ENCODE measurements around the gene ACOT4.
"Not testable (repeated sequence)": the region's sequence is repeated elsewhere in the genome, so short reads cannot be mapped to it uniquely, and the experiment has no call there.

ACOT4 gene, protein sequence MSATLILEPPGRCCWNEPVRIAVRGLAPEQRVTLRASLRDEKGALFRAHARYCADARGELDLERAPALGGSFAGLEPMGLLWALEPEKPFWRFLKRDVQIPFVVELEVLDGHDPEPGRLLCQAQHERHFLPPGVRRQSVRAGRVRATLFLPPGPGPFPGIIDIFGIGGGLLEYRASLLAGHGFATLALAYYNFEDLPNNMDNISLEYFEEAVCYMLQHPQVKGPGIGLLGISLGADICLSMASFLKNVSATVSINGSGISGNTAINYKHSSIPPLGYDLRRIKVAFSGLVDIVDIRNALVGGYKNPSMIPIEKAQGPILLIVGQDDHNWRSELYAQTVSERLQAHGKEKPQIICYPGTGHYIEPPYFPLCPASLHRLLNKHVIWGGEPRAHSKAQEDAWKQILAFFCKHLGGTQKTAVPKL

DNA sequence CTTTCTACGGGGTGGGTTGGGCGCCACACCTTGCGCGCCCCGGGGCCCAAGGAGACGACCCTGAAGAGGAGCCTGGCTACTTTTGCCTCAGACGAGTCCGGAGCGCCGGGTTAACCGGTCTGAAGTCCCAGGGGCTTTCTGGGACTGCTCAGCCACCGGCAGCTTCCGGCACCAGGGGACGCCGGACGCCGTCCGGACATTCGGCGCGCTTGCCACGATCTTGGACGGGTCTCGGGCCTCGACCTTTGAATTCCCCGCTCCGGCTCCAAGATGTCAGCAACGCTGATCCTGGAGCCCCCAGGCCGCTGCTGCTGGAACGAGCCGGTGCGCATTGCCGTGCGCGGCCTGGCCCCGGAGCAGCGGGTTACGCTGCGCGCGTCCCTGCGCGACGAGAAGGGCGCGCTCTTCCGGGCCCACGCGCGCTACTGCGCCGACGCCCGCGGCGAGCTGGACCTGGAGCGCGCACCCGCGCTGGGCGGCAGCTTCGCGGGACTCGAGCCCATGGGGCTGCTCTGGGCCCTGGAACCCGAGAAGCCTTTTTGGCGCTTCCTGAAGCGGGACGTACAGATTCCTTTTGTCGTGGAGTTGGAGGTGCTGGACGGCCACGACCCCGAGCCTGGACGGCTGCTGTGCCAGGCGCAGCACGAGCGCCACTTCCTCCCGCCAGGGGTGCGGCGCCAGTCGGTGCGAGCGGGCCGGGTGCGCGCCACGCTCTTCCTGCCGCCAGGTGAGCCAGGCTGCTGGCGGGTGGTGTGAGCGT, at the start of gene ACOT4:
ACOT4 (plus strand) TSS at position 184 of the 760 bp plus-strand sequence; CDS start at position 271, 87 bp downstream.
- DNase-seq (ENCODE audit: low read depth) = no peak

DNA sequence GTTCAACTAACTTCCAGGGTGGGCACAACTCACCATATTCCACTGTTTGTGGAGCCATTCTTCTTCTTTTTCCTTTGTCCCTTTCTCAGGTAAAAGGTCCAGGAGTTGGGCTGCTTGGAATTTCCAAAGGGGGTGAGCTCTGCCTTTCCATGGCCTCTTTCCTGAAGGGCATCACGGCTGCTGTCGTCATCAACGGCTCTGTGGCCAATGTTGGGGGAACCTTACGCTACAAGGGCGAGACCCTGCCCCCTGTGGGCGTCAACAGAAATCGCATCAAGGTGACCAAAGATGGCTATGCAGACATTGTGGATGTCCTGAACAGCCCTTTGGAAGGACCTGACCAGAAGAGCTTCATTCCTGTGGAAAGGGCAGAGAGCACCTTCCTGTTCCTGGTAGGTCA, 48.7 kb upstream of the ACOT4 start:
- DNase-seq (ENCODE audit: low read depth) = not testable (repeated sequence)

GRCh38 chr14:73545353-73545752, 46.3 kb upstream of the ACOT4 start:
- DNase-seq (ENCODE audit: low read depth) = not testable (repeated sequence)

DNA sequence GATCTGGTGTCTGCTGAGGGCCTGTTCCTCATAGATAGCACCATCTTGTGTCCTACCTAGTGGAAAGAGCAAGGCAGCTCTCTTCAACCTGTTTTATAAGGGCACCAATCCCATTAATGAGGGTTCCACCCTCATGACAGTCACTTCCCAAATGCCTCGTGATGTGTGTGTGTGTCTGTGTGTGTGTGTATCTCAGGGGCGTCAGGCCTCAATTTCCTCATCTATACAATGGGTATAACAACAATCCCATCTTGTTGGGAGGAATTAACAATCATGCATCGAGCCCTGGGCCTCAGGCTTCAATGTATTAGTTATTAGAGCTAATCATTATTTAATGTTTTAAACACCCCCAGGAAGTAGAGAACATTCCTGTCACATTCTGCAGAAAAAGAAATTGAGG, 42.6 kb upstream of the ACOT4 start:
- not testable (repeated sequence) for DNase-seq (ENCODE audit: low read depth)

DNA sequence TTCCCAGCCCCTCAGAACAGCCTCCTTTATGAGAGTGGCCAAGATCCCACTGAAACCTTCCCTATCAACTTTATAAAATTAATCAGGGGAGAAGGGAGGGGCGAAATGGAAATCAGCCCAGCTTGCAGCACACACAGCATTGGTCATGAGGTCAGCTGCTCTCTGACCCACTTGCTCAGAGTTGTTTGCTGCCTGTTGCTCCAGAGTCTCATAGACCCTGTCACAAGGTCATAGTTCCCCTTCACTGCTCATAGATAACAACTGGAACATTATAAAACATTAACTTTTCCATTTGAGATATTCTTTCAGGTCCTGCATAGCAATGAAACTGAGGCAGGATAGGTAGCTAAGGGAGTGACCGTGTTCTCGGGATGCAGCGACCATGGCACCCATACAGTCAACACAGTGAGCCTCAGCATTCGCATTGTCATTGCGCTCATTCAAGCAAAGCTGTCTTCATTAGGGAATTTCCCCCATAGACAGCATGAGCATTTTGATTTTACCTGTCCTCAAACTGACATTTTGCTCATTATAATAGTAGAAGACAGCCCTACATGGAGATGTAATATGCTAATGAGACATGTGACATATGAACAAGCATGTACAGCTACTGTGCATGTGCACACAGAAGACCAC, 41.7 kb upstream of the ACOT4 start:
- DNase-seq (ENCODE audit: low read depth) = not testable (repeated sequence)

DNA sequence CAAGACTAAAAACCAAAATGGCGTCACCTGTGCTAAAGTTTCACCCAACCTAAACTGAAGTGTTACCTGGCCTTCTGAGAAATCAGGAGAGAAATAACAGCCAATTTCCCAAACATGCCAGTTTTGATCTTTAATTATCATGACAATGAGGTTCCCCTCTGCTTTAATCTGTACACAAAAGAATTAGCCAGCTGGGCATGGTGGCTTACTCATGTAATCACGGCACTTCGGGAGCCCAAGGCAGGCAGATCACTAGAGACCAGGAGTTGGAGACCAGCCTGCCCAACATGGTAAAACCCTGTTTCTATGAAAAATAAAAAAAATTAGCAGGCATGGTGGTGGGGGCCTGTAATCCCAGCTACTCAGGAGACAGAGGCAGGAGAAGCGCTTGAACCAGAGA, 37.8 kb upstream of the ACOT4 start:
- no peak for DNase-seq (ENCODE audit: low read depth)

GRCh38 chr14:73557201-73557600, 34.5 kb upstream of the ACOT4 start:
- not testable (repeated sequence) for DNase-seq (ENCODE audit: low read depth)

DNA sequence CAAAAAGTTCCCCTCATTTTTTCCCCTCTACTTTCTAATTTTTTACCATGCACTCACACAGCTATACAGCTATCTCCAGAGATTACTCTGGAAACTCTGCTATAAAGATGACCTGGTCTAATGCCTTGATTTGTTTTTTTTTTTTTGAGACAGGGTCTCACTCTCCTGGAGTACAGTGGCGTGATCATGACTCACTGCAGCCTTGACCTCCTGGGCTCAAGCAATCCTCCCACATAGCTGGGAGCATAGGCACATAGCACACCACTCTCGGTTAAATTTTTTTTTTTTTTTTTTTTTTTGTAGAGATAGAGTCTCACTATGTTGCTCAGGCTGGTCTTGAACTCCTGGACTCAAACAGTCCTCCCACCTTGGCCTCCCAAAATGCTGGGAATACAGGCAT, 33.4 kb upstream of the ACOT4 start:
- not testable (repeated sequence) for DNase-seq (ENCODE audit: low read depth)

GRCh38 chr14:73562256-73562655, 29.4 kb upstream of the ACOT4 start:
- not testable (repeated sequence) for DNase-seq (ENCODE audit: low read depth)

GRCh38 chr14:73562696-73563095, 29.0 kb upstream of the ACOT4 start:
- not testable (repeated sequence) for DNase-seq (ENCODE audit: low read depth)

- DNase-seq (ENCODE audit: low read depth) = not testable (repeated sequence)
These were observed 25.2 kb upstream of the ACOT4 start for GRCh38 chr14:73566431-73566830.

GRCh38 chr14:73566935-73567334, 24.7 kb upstream of the ACOT4 start:
- DNase-seq (ENCODE audit: low read depth) = not testable (repeated sequence)

DNA sequence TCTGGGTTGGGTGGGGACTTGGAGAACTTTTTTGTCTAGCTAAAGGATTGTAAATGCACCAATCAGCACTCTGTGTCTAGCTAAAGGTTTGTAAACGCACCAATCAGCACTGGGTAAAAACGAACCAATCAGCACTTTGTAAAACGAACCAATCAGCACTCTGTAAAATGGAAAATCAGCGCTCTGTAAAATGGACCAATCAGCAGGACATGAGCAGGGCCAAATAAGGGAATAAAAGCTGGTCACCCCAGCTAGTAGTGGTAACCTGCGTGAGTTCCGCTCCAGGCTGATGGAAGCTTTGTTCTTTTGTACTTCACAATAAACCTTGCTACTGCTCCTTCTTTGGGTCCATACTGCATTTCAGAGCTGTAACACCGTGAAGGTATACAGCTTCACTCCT, 24.3 kb upstream of the ACOT4 start:
- DNase-seq (ENCODE audit: low read depth) = no peak

- DNase-seq (ENCODE audit: low read depth) = no peak
These were observed 23.5 kb upstream of the ACOT4 start for GRCh38 chr14:73567951-73568885.

DNA sequence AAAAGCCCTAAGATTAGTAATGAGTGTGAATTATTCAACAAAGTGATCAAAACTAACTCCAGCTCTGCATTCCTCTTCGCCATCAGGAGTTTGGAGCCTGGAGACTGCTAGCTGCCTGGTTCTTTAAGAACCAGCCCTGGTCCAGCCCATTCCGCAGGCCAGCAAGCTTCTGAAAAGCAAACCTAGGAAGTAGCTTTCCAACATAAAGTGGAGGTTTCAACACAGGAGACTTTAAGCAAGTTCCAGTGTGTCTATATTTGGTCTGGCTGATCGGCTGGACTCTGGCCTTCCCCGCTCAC, 22.8 kb upstream of the ACOT4 start:
- DNase-seq (ENCODE audit: low read depth) = not testable (repeated sequence)

- DNase-seq (ENCODE audit: low read depth) = peak; percentile 78
These were observed 22.3 kb upstream of the ACOT4 start, which contains the start of gene ACOT2 for GRCh38 chr14:73569185-73569958. Gene ACOT2, plus strand, starts transcription at chr14:73569213. Its CDS starts 28 bp downstream, at chr14:73569241.

DNA sequence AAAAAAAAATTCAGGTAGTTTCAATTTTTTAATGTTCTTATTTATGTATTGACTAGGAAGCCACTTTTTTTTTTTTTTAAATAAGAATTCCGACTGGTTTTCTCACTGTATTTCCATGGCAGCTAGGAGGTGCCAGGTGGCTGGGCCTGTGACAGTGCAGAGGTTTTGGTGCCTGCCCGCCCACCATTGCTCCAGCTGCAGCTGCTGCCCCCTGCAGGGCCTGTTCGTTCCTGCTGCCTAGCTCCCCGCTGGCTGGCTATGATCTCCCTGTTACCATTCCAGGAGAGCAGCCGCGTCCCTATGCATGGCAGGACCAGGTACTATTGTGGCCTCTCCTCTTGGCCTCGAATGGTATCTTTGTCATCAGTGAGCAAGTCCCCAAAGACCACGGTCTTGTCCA, 20.8 kb upstream of the ACOT4 start:
- not testable (repeated sequence) for DNase-seq (ENCODE audit: low read depth)

DNA sequence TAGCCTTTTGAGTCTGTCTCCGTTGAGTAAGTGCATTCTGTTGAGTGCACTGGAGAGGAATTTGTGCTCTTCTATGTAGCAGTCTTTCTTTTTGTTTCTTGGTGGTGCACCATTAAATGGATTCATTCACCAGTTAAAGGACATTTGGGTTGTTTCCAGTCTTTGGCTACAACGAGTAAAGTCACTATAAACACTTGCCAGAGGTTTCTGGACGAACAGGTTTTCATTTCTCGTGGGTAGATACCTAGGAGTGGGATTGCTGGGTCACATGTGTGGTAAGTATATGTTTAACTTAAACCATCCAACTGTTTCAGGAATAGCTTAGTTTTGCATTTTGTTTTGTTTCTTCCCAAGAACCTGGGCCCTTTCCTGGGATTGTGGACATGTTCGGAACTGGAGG, 18.6 kb upstream of the ACOT4 start:
- DNase-seq (ENCODE audit: low read depth) = not testable (repeated sequence)

- DNase-seq (ENCODE audit: low read depth) = not testable (repeated sequence)
These were observed 17.9 kb upstream of the ACOT4 start for GRCh38 chr14:73573740-73574139.

GRCh38 chr14:73574251-73574650, 17.4 kb upstream of the ACOT4 start:
- not testable (repeated sequence) for DNase-seq (ENCODE audit: low read depth)

DNA sequence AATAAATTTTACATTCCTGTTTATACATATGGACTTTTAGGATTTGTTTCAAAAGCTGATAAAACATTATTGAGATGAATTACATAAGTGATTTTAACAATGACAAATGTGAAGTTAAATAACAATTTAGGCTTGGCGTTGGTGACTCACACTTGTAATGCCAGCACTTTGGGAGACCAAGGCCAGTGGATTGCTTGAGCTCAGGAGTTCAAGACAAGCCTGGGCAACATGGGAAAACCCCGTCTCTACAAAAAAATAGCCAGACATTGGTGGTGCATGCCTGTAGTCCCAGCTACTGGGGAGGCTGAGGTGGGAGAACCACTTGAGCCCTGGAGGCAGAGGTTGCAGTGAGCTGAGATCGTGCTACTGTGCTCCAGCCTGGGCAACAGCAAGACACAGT, 15.3 kb upstream of the ACOT4 start:
- no peak for DNase-seq (ENCODE audit: low read depth)
